B cell (primary cell): ENCODE measurements around the gene KLHDC8B. TPM values are rescaled to one million over a fixed set of nuclear protein-coding genes. Genes with fewer than 3 reads are reported as not detected.

Source experiments
- ATAC-seq: fragments of 200-7000 bp; cut with Tn5 transposase; one replicate; pipeline ENCODE4 v1.10.0; 2021; ENCODE audit warnings: low read depth, mild to moderate bottlenecking, moderate number of reproducible peaks, moderate library complexity
- CTCF ChIA-PET: fragments of 350-600 bp; sonication (Branson Sonifier 250); formaldehyde crosslinking; loops from one replicate; lab custom pipeline; 2021; ENCODE audit warnings: antibody characterized with exemption, inconsistent platforms; lab: Charles Lee
- POLR2A ChIA-PET: fragments of 350-600 bp; sonication (Branson Sonifier 250); formaldehyde crosslinking; loops from one replicate; lab custom pipeline; 2021; ENCODE audit warnings: antibody characterized with exemption; lab: Charles Lee
- DNase-seq: peaks from one replicate; pipeline ENCODE4 v3.0.0; 2013
- H2AFZ ChIP-seq: 2 replicates; pipeline ENCODE4 v1.6.1; 2012; ENCODE audit warnings: mild to moderate bottlenecking, low read depth, low read length; ENCODE audit not compliant: insufficient read depth, poor library complexity, severe bottlenecking
- H3K27ac ChIP-seq, 2 donors: 1 replicate in 1 of 2; 2 replicates in 1 of 2; pipeline ENCODE4 v1.5.1; 2012 to 2013; ENCODE audit warnings: low read length in 2 of 2, mild to moderate bottlenecking in 2 of 2, moderate library complexity in 1 of 2
- H3K27me3 ChIP-seq, 4 experiments: fragments of 200-600 bp in 1 of 4; sonication (generic) in 1 of 4; replicated peaks in 1 of 4; 1 replicate in 2 of 4; 2 replicates in 2 of 4; pipeline versions ENCODE4 v1.6.1 to v1.7.0; 2013 to 2016; ENCODE audit warnings: low read length in 3 of 4, mild to moderate bottlenecking in 2 of 4, mixed read lengths in 1 of 4, moderate library complexity in 1 of 4; ENCODE audit not compliant: insufficient read depth in 4 of 4, control insufficient read depth in 3 of 4; ENCODE audit errors: control extremely low read depth in 1 of 4
- H3K36me3 ChIP-seq, 2 experiments: replicated peaks in 1 of 2; 1 replicate in 1 of 2; 2 replicates in 1 of 2; pipeline versions ENCODE4 v1.6.1 to v1.7.1; 2013; ENCODE audit warnings: low read length in 1 of 2; ENCODE audit not compliant: insufficient read depth in 2 of 2, control insufficient read depth in 1 of 2; ENCODE audit errors: control extremely low read depth in 1 of 2, extremely low read depth in 1 of 2
- H3K4me1 ChIP-seq, 2 donors: fragments of 200-600 bp in 1 of 2; sonication (generic) in 1 of 2; 1 replicate in 1 of 2; 2 replicates in 1 of 2; pipeline versions ENCODE4 v1.5.1 to v1.6.1; 2013 to 2017; ENCODE audit warnings: low read length in 2 of 2; ENCODE audit not compliant: control insufficient read depth in 2 of 2, insufficient read depth in 2 of 2
- H3K4me2 ChIP-seq: replicated peaks from 2 replicates; pipeline ENCODE3; 2012; ENCODE audit warnings: mild to moderate bottlenecking, low read depth, low read length; ENCODE audit not compliant: poor library complexity, severe bottlenecking
- H3K4me3 ChIP-seq, 5 experiments: fragments of 200-600 bp in 1 of 5; sonication (generic) in 1 of 5; 1 replicate in 3 of 5; 2 replicates in 2 of 5; pipeline versions ENCODE4 v1.5.1 to v1.7.0; 2011 to 2016; ENCODE audit warnings: low read length in 4 of 5, mild to moderate bottlenecking in 4 of 5, low read depth in 2 of 5, control low read depth in 1 of 5, moderate library complexity in 1 of 5; ENCODE audit not compliant: insufficient read depth in 1 of 5; ENCODE audit errors: control extremely low read depth in 1 of 5, extremely low read depth in 1 of 5
- H3K79me2 ChIP-seq: fragments of 200-600 bp; sonication (generic); one replicate; pipeline ENCODE4 v1.6.0; 2016; ENCODE audit warnings: low read length; ENCODE audit not compliant: control insufficient read depth, insufficient read depth
- H3K9ac ChIP-seq: fragments of 200-600 bp; sonication (generic); 2 replicates; pipeline ENCODE4 v1.6.1; 2017; ENCODE audit warnings: mild to moderate bottlenecking, low read length, moderate library complexity
- H3K9me3 ChIP-seq, 3 donors: one replicate each; pipeline versions ENCODE4 v1.6.1 to v1.7.1; 2013; ENCODE audit warnings: low read length in 2 of 3; ENCODE audit not compliant: control insufficient read depth in 2 of 3, insufficient read depth in 1 of 3; ENCODE audit errors: control extremely low read depth in 1 of 3
- H4K20me1 ChIP-seq: 2 replicates; pipeline ENCODE4 v1.6.0; 2012; ENCODE audit warnings: mild to moderate bottlenecking, low read length; ENCODE audit not compliant: insufficient read depth, control insufficient read depth, poor library complexity, severe bottlenecking
- H3K27ac Mint-ChIP-seq: one replicate; pipeline ENCODE4 v1.8.0; 2021; ENCODE audit warnings: mixed read lengths
- H3K27me3 Mint-ChIP-seq: one replicate; pipeline ENCODE4 v1.8.0; 2021; ENCODE audit warnings: mixed read lengths
- H3K4me1 Mint-ChIP-seq: one replicate; pipeline ENCODE4 v1.8.0; 2021; ENCODE audit warnings: mixed read lengths
- H3K4me3 Mint-ChIP-seq: one replicate; pipeline ENCODE4 v1.8.0; 2021; ENCODE audit warnings: mixed read lengths
- H3K9me3 Mint-ChIP-seq: one replicate; pipeline ENCODE4 v1.8.0; 2022; ENCODE audit warnings: mixed read lengths; ENCODE audit not compliant: insufficient read depth
- CTCF ChIP-seq: fragments of 200-600 bp; IDR thresholded peaks from one replicate; pipeline ENCODE4 v1.8.0; 2022; ENCODE audit warnings: antibody characterized with exemption, mild to moderate bottlenecking
- EZH2 ChIP-seq: IDR thresholded peaks from 2 replicates; pipeline ENCODE4 v1.6.1; 2012; ENCODE audit warnings: borderline replicate concordance, low read depth, mild to moderate bottlenecking, moderate library complexity, low read length; ENCODE audit not compliant: insufficient read depth, poor library complexity, severe bottlenecking
- WGBS: methylation state at CpG from one replicate; pipeline ENCODE4 v1.1.5; 2013; ENCODE audit warnings: missing lambda C conversion rate; ENCODE audit not compliant: insufficient coverage; 5-methylcytosine and 5-hydroxymethylcytosine counted together
- intact Hi-C: fragments of 100-400 bp; cut with micrococcal nuclease; formaldehyde crosslinking; loops from one replicate; pipeline ENCODE4 v1.10.0; 2022
- polyA plus RNA-seq: library from polyadenylated mRNA; depleted of rRNA; stranded (reverse); fragments of >200 nt; gene quantifications from 2 replicates; pipeline ENCODE4 v1.2.3, GENCODE V29; 2012
- total RNA-seq, 2 donors: library from RNA; stranded (reverse); fragments of 120-200 nt in 1 of 2; gene quantifications; 1 replicate in 1 of 2; 2 replicates in 1 of 2; pipeline versions ENCODE4 v1.2.3 to v1.2.4, GENCODE V29; 2013 to 2022

KLHDC8B gene
- total and polyA plus RNA-seq, 2 donors (not counting 1 experiment from before 2014, with no cell fraction given) = 0.43 to 3.6 TPM

DNA sequence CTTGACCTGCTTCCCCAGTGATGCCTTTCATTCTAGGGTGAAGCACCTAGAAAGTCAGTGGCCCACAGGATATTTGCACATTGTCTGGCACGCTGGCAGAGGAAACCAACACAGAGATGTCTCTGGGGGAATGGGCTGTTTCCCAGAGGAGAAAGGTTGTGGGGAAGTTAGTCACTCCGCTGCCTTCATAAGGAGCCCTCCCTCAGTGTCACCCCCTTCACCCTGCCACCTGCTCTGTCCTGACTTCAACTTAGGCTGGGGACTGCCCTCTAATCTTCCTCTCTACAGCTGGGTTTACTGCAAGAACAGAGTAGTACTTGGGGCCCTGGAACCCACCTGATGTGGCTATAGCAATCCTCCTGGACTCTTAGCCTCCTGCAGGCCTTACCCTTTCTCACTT lies 5.7 kb downstream of the KLHDC8B start:
- H3K9ac ChIP-seq = no peak overlapping the region
- no peak for ATAC-seq
- no peak for DNase-seq
- H3K4me1 Mint-ChIP-seq = no peaks in the 10 kb centered on the region
- ChIA-PET CTCF (interaction anchor here (0.5 kb wide), 1 partner anchor 271 kb away, joined by 5 read pairs; no protein-coding TSS in a partner anchor), POLR2A (no interaction called here)
- WGBS = 0% methylated on average over 1 of the region's 2 CpGs
- H3K4me3 ChIP-seq = no peak overlapping the region
- no peak overlapping the region for H3K4me2 ChIP-seq
- no peaks in the 10 kb centered on the region for H3K36me3 ChIP-seq
- H3K9me3 ChIP-seq = no peaks in the 10 kb centered on the region
- peaks cover 0 to 19% (median 0%) of the 10 kb centered on the region in 4 experiments for H3K27me3 ChIP-seq
- no peaks in the 10 kb centered on the region for H3K9me3 Mint-ChIP-seq
- H3K4me3 Mint-ChIP-seq = no peak overlapping the region
- intact Hi-C loops = loop anchor here (5.0 kb wide), 1 partner anchor 100 kb away; the partner anchor contains the start of gene C3orf62
- TF ChIP-seq EZH2 (no peak), CTCF (no peak)
- no peaks in the 10 kb centered on the region for H3K79me2 ChIP-seq
- peaks cover 19% of the 10 kb centered on the region for H3K27me3 Mint-ChIP-seq
- H3K27ac Mint-ChIP-seq = no peak overlapping the region
- H3K4me1 ChIP-seq = no peaks in the 10 kb centered on the region
- H4K20me1 ChIP-seq = no peaks in the 10 kb centered on the region
- no peak overlapping the region for H3K27ac ChIP-seq
- H2AFZ ChIP-seq = no peak overlapping the region

DNA sequence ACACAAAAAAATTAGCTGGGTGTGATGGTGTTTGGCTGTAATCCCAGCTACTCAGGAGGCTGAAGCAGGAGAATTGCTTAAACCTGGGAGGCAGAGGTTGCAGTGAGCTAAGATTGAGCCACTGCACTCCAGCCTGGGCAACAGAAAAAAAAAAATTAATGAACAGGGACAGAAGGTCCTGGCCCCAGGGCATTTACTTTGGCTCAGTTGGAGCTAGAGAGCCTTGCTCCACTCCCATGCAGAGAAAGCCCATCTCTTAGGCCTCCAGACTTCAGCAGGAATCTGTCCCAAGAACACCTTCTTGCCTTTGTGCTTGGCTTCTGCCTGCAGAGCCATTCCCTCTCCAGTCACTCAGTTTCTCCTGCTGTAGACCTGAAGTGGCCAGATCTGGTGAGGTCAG lies 8.7 kb downstream of the KLHDC8B start:
- H3K4me1 Mint-ChIP-seq = no peaks in the 10 kb centered on the region
- POLR2A ChIA-PET = interaction anchor here (0.6 kb wide), 1 partner anchor 260 kb away, joined by 9 read pairs; no protein-coding TSS in a partner anchor

More for the DNA sequence above, 8.7 kb downstream of the KLHDC8B start:
- CTCF ChIA-PET = no interaction called here
- Histone ChIP-seq H3K36me3 (no peaks in the 10 kb centered on the region), H3K79me2 (no peaks in the 10 kb centered on the region), H3K27ac (no peak overlapping the region), H3K4me3 (no peak overlapping the region), H3K4me2 (no peak overlapping the region), H2AFZ (no peak overlapping the region), H3K27me3 (peaks cover 0 to 19% (median 0%) of the 10 kb centered on the region in 4 experiments), H4K20me1 (no peaks in the 10 kb centered on the region), H3K9ac (no peak overlapping the region), H3K4me1 (no peaks in the 10 kb centered on the region), H3K9me3 (no peaks in the 10 kb centered on the region)
- Mint-ChIP-seq H3K9me3 (no peaks in the 10 kb centered on the region), H3K27me3 (peaks cover 19% of the 10 kb centered on the region), H3K4me3 (no peak overlapping the region), H3K27ac (no peak overlapping the region)
- no peak for ATAC-seq
- intact Hi-C loops = no loop called here
- no peak for DNase-seq
- TF ChIP-seq CTCF (no peak), EZH2 (no peak)
